Measurements from ENCODE around the gene ARHGAP11A. TPM values are rescaled to one million over a fixed set of nuclear protein-coding genes. Genes with fewer than 3 reads are reported as not detected.
A peak's percentile ranks its signal among the peaks of the same experiment; 100 is the strongest.

ARHGAP11A gene
- total and polyA plus RNA-seq, 2 of the 13 experiments (the other 11 are each of a cell fraction or from before 2014, with no cell fraction given), result 5.1 to 46.3 TPM

GRCh38 chr15:32615051-32615870 is at the start of gene ARHGAP11A (continued):
- TF ChIP-seq, protein P1, sequence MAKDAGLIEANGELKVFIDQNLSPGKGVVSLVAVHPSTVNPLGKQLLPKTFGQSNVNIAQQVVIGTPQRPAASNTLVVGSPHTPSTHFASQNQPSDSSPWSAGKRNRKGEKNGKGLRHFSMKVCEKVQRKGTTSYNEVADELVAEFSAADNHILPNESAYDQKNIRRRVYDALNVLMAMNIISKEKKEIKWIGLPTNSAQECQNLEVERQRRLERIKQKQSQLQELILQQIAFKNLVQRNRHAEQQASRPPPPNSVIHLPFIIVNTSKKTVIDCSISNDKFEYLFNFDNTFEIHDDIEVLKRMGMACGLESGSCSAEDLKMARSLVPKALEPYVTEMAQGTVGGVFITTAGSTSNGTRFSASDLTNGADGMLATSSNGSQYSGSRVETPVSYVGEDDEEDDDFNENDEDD (CRISPR knock-in tag; IDR thresholded peaks at IDR 0.05; ENCODE audit: borderline replicate concordance), result peak; percentile 81; the same call in 1 of the 2 replicates
- peak; percentile 42; the same call in 1 of the 2 replicates for TF ChIP-seq TAF1 (CRISPR knock-in tag; IDR thresholded peaks at IDR 0.05)
- peak; percentile 13; the same call in 1 of the 2 replicates for TF ChIP-seq DMAP1 (CRISPR knock-in tag; IDR thresholded peaks at IDR 0.05)
- peak; percentile 55 for TF ChIP-seq KMT2B (CRISPR knock-in tag; IDR thresholded peaks at IDR 0.05)
- TF ChIP-seq, protein P2, sequence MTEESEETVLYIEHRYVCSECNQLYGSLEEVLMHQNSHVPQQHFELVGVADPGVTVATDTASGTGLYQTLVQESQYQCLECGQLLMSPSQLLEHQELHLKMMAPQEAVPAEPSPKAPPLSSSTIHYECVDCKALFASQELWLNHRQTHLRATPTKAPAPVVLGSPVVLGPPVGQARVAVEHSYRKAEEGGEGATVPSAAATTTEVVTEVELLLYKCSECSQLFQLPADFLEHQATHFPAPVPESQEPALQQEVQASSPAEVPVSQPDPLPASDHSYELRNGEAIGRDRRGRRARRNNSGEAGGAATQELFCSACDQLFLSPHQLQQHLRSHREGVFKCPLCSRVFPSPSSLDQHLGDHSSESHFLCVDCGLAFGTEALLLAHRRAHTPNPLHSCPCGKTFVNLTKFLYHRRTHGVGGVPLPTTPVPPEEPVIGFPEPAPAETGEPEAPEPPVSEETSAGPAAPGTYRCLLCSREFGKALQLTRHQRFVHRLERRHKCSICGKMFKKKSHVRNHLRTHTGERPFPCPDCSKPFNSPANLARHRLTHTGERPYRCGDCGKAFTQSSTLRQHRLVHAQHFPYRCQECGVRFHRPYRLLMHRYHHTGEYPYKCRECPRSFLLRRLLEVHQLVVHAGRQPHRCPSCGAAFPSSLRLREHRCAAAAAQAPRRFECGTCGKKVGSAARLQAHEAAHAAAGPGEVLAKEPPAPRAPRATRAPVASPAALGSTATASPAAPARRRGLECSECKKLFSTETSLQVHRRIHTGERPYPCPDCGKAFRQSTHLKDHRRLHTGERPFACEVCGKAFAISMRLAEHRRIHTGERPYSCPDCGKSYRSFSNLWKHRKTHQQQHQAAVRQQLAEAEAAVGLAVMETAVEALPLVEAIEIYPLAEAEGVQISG (CRISPR knock-in tag; IDR thresholded peaks at IDR 0.05), result 0 out of 2 replicates have a peak, but pooled peaks have one; percentile 28
- TF ChIP-seq, protein P3, sequence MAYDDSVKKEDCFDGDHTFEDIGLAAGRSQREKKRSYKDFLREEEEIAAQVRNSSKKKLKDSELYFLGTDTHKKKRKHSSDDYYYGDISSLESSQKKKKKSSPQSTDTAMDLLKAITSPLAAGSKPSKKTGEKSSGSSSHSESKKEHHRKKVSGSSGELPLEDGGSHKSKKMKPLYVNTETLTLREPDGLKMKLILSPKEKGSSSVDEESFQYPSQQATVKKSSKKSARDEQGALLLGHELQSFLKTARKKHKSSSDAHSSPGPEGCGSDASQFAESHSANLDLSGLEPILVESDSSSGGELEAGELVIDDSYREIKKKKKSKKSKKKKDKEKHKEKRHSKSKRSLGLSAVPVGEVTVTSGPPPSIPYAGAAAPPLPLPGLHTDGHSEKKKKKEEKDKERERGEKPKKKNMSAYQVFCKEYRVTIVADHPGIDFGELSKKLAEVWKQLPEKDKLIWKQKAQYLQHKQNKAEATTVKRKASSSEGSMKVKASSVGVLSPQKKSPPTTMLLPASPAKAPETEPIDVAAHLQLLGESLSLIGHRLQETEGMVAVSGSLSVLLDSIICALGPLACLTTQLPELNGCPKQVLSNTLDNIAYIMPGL (CRISPR knock-in tag; IDR thresholded peaks at IDR 0.05; ENCODE audit: borderline replicate concordance in 1 of 2, low read depth in 1 of 2), result 0 out of 4 replicates have a peak, but pooled peaks of 1 of the 2 experiments have one; percentile 38
- peak; percentile 59; the same call in 1 of the 2 replicates for TF ChIP-seq MYC (CRISPR knock-in tag; IDR thresholded peaks at IDR 0.05; ENCODE audit: borderline replicate concordance)
- peak; percentile 99 for TF ChIP-seq ZNF335 (CRISPR knock-in tag; IDR thresholded peaks at IDR 0.05)
- TF ChIP-seq ZFX (CRISPR knock-in tag; IDR thresholded peaks at IDR 0.05; ENCODE audit: low read depth), result peak; percentile 29; the same call in 1 of the 2 replicates
- TF ChIP-seq ZFY (CRISPR knock-in tag; IDR thresholded peaks at IDR 0.05), result peak; percentile 47
- peak; percentile 88 for TF ChIP-seq SAP130 (CRISPR knock-in tag; IDR thresholded peaks at IDR 0.05; ENCODE audit: low read depth)
- TF ChIP-seq YEATS4 (CRISPR knock-in tag; IDR thresholded peaks at IDR 0.05; ENCODE audit: borderline replicate concordance), result peak; percentile 23; the same call in 1 of the 2 replicates
- peak; percentile 21 for TF ChIP-seq HNRNPLL (IDR thresholded peaks at IDR 0.05; ENCODE audit: low read depth, low read length, poor library complexity, severe bottlenecking)
- peak; percentile 68 for TF ChIP-seq NFYB (CRISPR knock-in tag; IDR thresholded peaks at IDR 0.05)
- TF ChIP-seq HOXA3 (CRISPR knock-in tag; IDR thresholded peaks at IDR 0.05), result peak; percentile 23; the same call in 1 of the 2 replicates
- TF ChIP-seq PHF20 (CRISPR knock-in tag; IDR thresholded peaks at IDR 0.05), result peak; percentile 8; the same call in 1 of the 2 replicates
- 0 out of 2 replicates have a peak, but pooled peaks have one; percentile 5 for TF ChIP-seq RBFOX2 (IDR thresholded peaks at IDR 0.05; ENCODE audit: low read depth, low read length)
- TF ChIP-seq ASH2L (IDR thresholded peaks at IDR 0.05; ENCODE audit: insufficient read length, low read depth, low read length), result peak; percentile 77
- 0 out of 2 replicates have a peak, but pooled peaks have one; percentile 18 for TF ChIP-seq CEBPG (CRISPR knock-in tag; IDR thresholded peaks at IDR 0.05)
- peak; percentile 79; the same call in 2 of the 3 replicates for TF ChIP-seq MXI1 (IDR thresholded peaks at IDR 0.05; ENCODE audit: borderline replicate concordance, low read depth, low read length)
- TF ChIP-seq KAT8 (CRISPR knock-in tag; IDR thresholded peaks at IDR 0.05), result 0 out of 2 replicates have a peak, but pooled peaks have one; percentile 20
- TF ChIP-seq KMT2A (CRISPR knock-in tag; IDR thresholded peaks at IDR 0.05), result peak; percentile 52; the same call in 1 of the 2 replicates
- TF ChIP-seq THAP11 (CRISPR knock-in tag; IDR thresholded peaks at IDR 0.05), result peak; percentile 65

Data from HepG2 (cell line).